ENCODE measurements around the gene PTPRG. TPM values are rescaled to one million over a fixed set of nuclear protein-coding genes. Genes with fewer than 3 reads are reported as not detected.

PTPRG gene
- total and polyA plus RNA-seq, 2 experiments from 2014 or later: 8.5 to 34.9 TPM

GRCh38 chr3:62027241-62027640 is 465.9 kb downstream of the PTPRG start:
- Histone ChIP-seq H3K79me2 (no peaks in the 10 kb centered on the region), H3K36me3 (replicated peaks; ENCODE audit: insufficient read depth, low read depth) (no peaks in the 10 kb centered on the region), H2AFZ (no peak overlapping the region), H3K4me1 (ENCODE audit: insufficient read depth) (no peaks in the 10 kb centered on the region), H4K20me1 (ENCODE audit: insufficient read depth, poor library complexity, severe bottlenecking) (peaks cover 3% of the 10 kb centered on the region), H3K9me2 (replicated peaks; ENCODE audit: insufficient read depth) (no peaks in the 10 kb centered on the region), H3K4me3 (no peak overlapping the region), H3K9me3 (ENCODE audit: low read depth) (no peaks in the 10 kb centered on the region), H3K27ac (no peak overlapping the region), H3K4me2 (no peak overlapping the region), H3K27me3 (no peaks in the 10 kb centered on the region)
- DNase-seq (ENCODE audit: low spot score): no peak
- 91% methylated on average over 4 of the region's 4 CpGs for WGBS (ENCODE audit: low lambda C conversion rate, missing lambda C conversion rate)
- no peak for TF ChIP-seq CTCF (IDR thresholded peaks at IDR 0.05; ENCODE audit: poor library complexity)
- no peak for TF ChIP-seq EZH2phosphoT487 (IDR thresholded peaks at IDR 0.05; ENCODE audit: low read depth, severe bottlenecking, unreplicated experiment)
- no peak for TF ChIP-seq EZH2 (IDR thresholded peaks at IDR 0.05; ENCODE audit: borderline replicate concordance)

GRCh38 chr3:62027796-62028195 is 466.4 kb downstream of the PTPRG start:
- no peak overlapping the region for H2AFZ ChIP-seq
- H3K79me2 ChIP-seq: no peaks in the 10 kb centered on the region
- no peaks in the 10 kb centered on the region for H3K36me3 ChIP-seq (replicated peaks; ENCODE audit: insufficient read depth, low read depth)
- H3K4me2 ChIP-seq: no peak overlapping the region
- no peak overlapping the region for H3K4me3 ChIP-seq
- TF ChIP-seq EZH2 (IDR thresholded peaks at IDR 0.05; ENCODE audit: borderline replicate concordance): no peak
- H3K4me1 ChIP-seq (ENCODE audit: insufficient read depth): no peaks in the 10 kb centered on the region
- WGBS (ENCODE audit: low lambda C conversion rate, missing lambda C conversion rate): 92% methylated on average over 5 of the region's 5 CpGs
- H4K20me1 ChIP-seq (ENCODE audit: insufficient read depth, poor library complexity, severe bottlenecking): peaks cover 3% of the 10 kb centered on the region
- DNase-seq (ENCODE audit: low spot score): no peak
- H3K9me3 ChIP-seq (ENCODE audit: low read depth): no peaks in the 10 kb centered on the region
- H3K9me2 ChIP-seq (replicated peaks; ENCODE audit: insufficient read depth): no peaks in the 10 kb centered on the region
- H3K27ac ChIP-seq: no peak overlapping the region
- H3K27me3 ChIP-seq: no peaks in the 10 kb centered on the region

GRCh38 chr3:62028236-62028635 is 466.9 kb downstream of the PTPRG start:
- no peak for DNase-seq (ENCODE audit: low spot score)
- TF ChIP-seq CTCF (IDR thresholded peaks at IDR 0.05; ENCODE audit: poor library complexity) (no peak), EZH2 (IDR thresholded peaks at IDR 0.05; ENCODE audit: borderline replicate concordance) (no peak), EZH2phosphoT487 (IDR thresholded peaks at IDR 0.05; ENCODE audit: low read depth, severe bottlenecking, unreplicated experiment) (no peak)
- no peak overlapping the region for H2AFZ ChIP-seq

GRCh38 chr3:62032738-62033137 is 471.4 kb downstream of the PTPRG start:
- Histone ChIP-seq H3K36me3 (replicated peaks; ENCODE audit: insufficient read depth, low read depth) (no peaks in the 10 kb centered on the region), H3K4me3 (no peak overlapping the region), H3K9me3 (ENCODE audit: low read depth) (no peaks in the 10 kb centered on the region), H3K27me3 (no peaks in the 10 kb centered on the region), H3K27ac (no peak overlapping the region), H4K20me1 (ENCODE audit: insufficient read depth, poor library complexity, severe bottlenecking) (peaks cover 3% of the 10 kb centered on the region), H3K4me1 (ENCODE audit: insufficient read depth) (no peaks in the 10 kb centered on the region), H2AFZ (no peak overlapping the region), H3K4me2 (no peak overlapping the region), H3K9me2 (replicated peaks; ENCODE audit: insufficient read depth) (no peaks in the 10 kb centered on the region), H3K79me2 (no peaks in the 10 kb centered on the region)
- TF ChIP-seq CTCF (IDR thresholded peaks at IDR 0.05; ENCODE audit: poor library complexity) (no peak), EZH2phosphoT487 (IDR thresholded peaks at IDR 0.05; ENCODE audit: low read depth, severe bottlenecking, unreplicated experiment) (no peak)
- WGBS (ENCODE audit: low lambda C conversion rate, missing lambda C conversion rate): 69% methylated on average over 5 of the region's 5 CpGs
- no peak for DNase-seq (ENCODE audit: low spot score)

More at GRCh38 chr3:62028236-62028635, 466.9 kb downstream of the PTPRG start:
- no peaks in the 10 kb centered on the region for H3K9me2 ChIP-seq (replicated peaks; ENCODE audit: insufficient read depth)
- H3K36me3 ChIP-seq (replicated peaks; ENCODE audit: insufficient read depth, low read depth): no peaks in the 10 kb centered on the region
- peaks cover 3% of the 10 kb centered on the region for H4K20me1 ChIP-seq (ENCODE audit: insufficient read depth, poor library complexity, severe bottlenecking)
- H3K4me2 ChIP-seq: no peak overlapping the region
- H3K27me3 ChIP-seq: no peaks in the 10 kb centered on the region
- 96% methylated on average over 5 of the region's 5 CpGs for WGBS (ENCODE audit: low lambda C conversion rate, missing lambda C conversion rate)
- H3K9me3 ChIP-seq (ENCODE audit: low read depth): no peaks in the 10 kb centered on the region
- H3K79me2 ChIP-seq: no peaks in the 10 kb centered on the region
- no peak overlapping the region for H3K4me3 ChIP-seq
- no peaks in the 10 kb centered on the region for H3K4me1 ChIP-seq (ENCODE audit: insufficient read depth)
- H3K27ac ChIP-seq: no peak overlapping the region
